ENCODE data around the gene MYO5C.

The MYO5C gene

GRCh38 chr15:52257734-52258062 is 37.9 kb downstream of the MYO5C start:
- TF ChIP-seq CTCF (conservative IDR thresholded peaks at IDR 0.05; ENCODE audit: control insufficient read depth, insufficient read depth, low read depth, low read length): no peak
- no peak overlapping the region for H3K4me3 ChIP-seq (ENCODE audit: control insufficient read depth, low read depth, low read length)
- peak; percentile 68 for DNase-seq (ENCODE audit: low read depth)

- DNase-seq (ENCODE audit: low read depth): peak; percentile 33
- no peak for TF ChIP-seq CTCF (conservative IDR thresholded peaks at IDR 0.05; ENCODE audit: control insufficient read depth, insufficient read depth, low read depth, low read length)
- no peak overlapping the region for H3K4me3 ChIP-seq (ENCODE audit: control insufficient read depth, low read depth, low read length)
These were observed 38.5 kb downstream of the MYO5C start for GRCh38 chr15:52256930-52257733.

- DNase-seq (ENCODE audit: low read depth): peak; percentile 82
- TF ChIP-seq CTCF (conservative IDR thresholded peaks at IDR 0.05; ENCODE audit: control insufficient read depth, insufficient read depth, low read depth, low read length): peak; percentile 78
These were observed 39.2 kb downstream of the MYO5C start for GRCh38 chr15:52256366-52256765.

GRCh38 chr15:52255935-52256334 is 39.7 kb downstream of the MYO5C start:
- TF ChIP-seq CTCF (conservative IDR thresholded peaks at IDR 0.05; ENCODE audit: control insufficient read depth, insufficient read depth, low read depth, low read length): no peak
- H3K4me3 ChIP-seq (ENCODE audit: control insufficient read depth, low read depth, low read length): no peak overlapping the region

More at GRCh38 chr15:52256366-52256765, 39.2 kb downstream of the MYO5C start:
- no peak overlapping the region for H3K4me3 ChIP-seq (ENCODE audit: control insufficient read depth, low read depth, low read length)

GRCh38 chr15:52255008-52255407 is 40.6 kb downstream of the MYO5C start:
- H3K4me3 ChIP-seq (ENCODE audit: control insufficient read depth, low read depth, low read length): no peak overlapping the region
- DNase-seq (ENCODE audit: low read depth): peak; percentile 92
- no peak for TF ChIP-seq CTCF (conservative IDR thresholded peaks at IDR 0.05; ENCODE audit: control insufficient read depth, insufficient read depth, low read depth, low read length)

More at GRCh38 chr15:52255935-52256334, 39.7 kb downstream of the MYO5C start:
- DNase-seq (ENCODE audit: low read depth): no peak

- TF ChIP-seq CTCF (conservative IDR thresholded peaks at IDR 0.05; ENCODE audit: control insufficient read depth, insufficient read depth, low read depth, low read length): no peak
- H3K4me3 ChIP-seq (ENCODE audit: control insufficient read depth, low read depth, low read length): no peak overlapping the region
- DNase-seq (ENCODE audit: low read depth): peak; percentile 17
These were observed 41.2 kb downstream of the MYO5C start for GRCh38 chr15:52254391-52254790.
